Measurements from ENCODE around the gene SEC14L5.
"Not testable (repeated sequence)": the region's sequence is repeated elsewhere in the genome, so short reads cannot be mapped to it uniquely, and the experiment has no call there.

The SEC14L5 gene

DNA sequence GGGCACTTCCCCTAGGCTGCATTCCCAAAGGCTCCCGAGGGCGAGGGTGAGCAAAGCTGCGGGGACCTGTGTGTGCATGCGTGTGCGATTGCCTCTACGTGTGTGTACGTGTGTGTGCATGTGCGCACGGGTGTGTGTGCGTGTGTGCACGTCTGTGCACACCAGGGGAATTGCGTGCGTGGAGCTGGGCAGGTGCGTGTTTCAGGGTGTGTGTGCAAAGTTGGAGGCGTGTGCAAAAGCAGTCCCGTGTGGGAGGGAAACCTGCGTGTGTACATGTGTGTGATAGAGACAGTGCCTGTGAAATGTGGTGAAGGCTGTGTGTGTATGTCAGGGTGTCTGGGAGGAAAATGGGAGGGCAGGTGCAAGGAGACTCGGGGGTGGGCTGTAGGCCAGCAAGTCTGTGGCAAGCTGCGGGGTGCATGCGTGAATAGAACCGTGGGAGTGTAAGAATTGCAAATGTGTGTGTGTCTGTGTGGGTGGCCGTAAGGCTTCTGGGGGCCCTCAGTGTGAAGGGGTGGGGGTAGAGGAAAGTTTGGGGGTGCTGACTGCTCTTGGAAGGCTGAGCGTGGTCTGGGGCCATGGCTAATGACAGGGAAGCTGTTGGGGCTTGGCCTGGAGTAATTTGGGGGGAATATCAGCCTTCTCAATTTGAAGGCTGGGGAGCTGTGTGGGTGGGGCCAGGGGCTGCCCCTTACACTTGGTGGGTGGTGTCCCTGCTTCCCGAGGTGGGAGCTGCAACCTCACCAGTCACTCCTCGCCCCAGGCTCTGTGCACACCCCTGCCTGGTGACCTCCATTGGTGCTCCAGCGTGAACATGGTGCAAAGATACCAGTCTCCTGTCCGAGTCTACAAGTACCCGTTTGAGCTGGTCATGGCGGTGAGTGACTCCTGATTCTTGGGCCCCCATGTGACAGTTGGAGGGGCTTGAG, 644 bp downstream of the SEC14L5 start:
- H4K20me1 ChIP-seq (ENCODE audit: insufficient read depth, low read length) = no peaks in the 10 kb centered on the region
- TF ChIP-seq EZH2 (IDR thresholded peaks at IDR 0.05; ENCODE audit: borderline replicate concordance, low read length) = no peak
- TF ChIP-seq, protein P1, sequence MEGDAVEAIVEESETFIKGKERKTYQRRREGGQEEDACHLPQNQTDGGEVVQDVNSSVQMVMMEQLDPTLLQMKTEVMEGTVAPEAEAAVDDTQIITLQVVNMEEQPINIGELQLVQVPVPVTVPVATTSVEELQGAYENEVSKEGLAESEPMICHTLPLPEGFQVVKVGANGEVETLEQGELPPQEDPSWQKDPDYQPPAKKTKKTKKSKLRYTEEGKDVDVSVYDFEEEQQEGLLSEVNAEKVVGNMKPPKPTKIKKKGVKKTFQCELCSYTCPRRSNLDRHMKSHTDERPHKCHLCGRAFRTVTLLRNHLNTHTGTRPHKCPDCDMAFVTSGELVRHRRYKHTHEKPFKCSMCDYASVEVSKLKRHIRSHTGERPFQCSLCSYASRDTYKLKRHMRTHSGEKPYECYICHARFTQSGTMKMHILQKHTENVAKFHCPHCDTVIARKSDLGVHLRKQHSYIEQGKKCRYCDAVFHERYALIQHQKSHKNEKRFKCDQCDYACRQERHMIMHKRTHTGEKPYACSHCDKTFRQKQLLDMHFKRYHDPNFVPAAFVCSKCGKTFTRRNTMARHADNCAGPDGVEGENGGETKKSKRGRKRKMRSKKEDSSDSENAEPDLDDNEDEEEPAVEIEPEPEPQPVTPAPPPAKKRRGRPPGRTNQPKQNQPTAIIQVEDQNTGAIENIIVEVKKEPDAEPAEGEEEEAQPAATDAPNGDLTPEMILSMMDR (IDR thresholded peaks at IDR 0.05; ENCODE audit: low read length) = no peak
- H3K4me2 ChIP-seq (ENCODE audit: low read length) = no peak overlapping the region
- H3K4me1 ChIP-seq (ENCODE audit: insufficient read depth, low read length, severe bottlenecking) = peaks cover 7% of the 10 kb centered on the region
- H3F3A ChIP-seq (ENCODE audit: insufficient read depth, low read length) = no peaks in the 10 kb centered on the region
- no peaks in the 10 kb centered on the region for H3K36me3 ChIP-seq (ENCODE audit: insufficient read depth, low read length)
- no peaks in the 10 kb centered on the region for H3K9me2 ChIP-seq (ENCODE audit: low read depth, low read length)
- H3K79me2 ChIP-seq (ENCODE audit: insufficient read depth, low read length) = no peaks in the 10 kb centered on the region
- H2AFZ ChIP-seq (ENCODE audit: low read length) = no peak overlapping the region
- H3K4me3 ChIP-seq (ENCODE audit: low read depth, low read length, poor library complexity, severe bottlenecking) = no peak overlapping the region
- no peaks in the 10 kb centered on the region for H3K9me3 ChIP-seq (ENCODE audit: low read length)
- no peak overlapping the region for H3K9ac ChIP-seq (ENCODE audit: low read length)
- H3K27me3 ChIP-seq (ENCODE audit: insufficient read depth, low read length) = no peaks in the 10 kb centered on the region
- H3K27ac ChIP-seq (ENCODE audit: low read depth, low read length, poor library complexity, severe bottlenecking) = no peak overlapping the region

- H3K36me3 ChIP-seq (ENCODE audit: insufficient read depth, low read length) = no peaks in the 10 kb centered on the region
- no peaks in the 10 kb centered on the region for H3F3A ChIP-seq (ENCODE audit: insufficient read depth, low read length)
- H3K27me3 ChIP-seq (ENCODE audit: insufficient read depth, low read length) = no peaks in the 10 kb centered on the region
- no peak overlapping the region for H3K9ac ChIP-seq (ENCODE audit: low read length)
- H2AFZ ChIP-seq (ENCODE audit: low read length) = no peak overlapping the region
- no peaks in the 10 kb centered on the region for H3K9me2 ChIP-seq (ENCODE audit: low read depth, low read length)
- peaks cover 7% of the 10 kb centered on the region for H3K4me1 ChIP-seq (ENCODE audit: insufficient read depth, low read length, severe bottlenecking)
- no peaks in the 10 kb centered on the region for H3K79me2 ChIP-seq (ENCODE audit: insufficient read depth, low read length)
- no peak overlapping the region for H3K27ac ChIP-seq (ENCODE audit: low read depth, low read length, poor library complexity, severe bottlenecking)
- TF ChIP-seq, protein P1 (IDR thresholded peaks at IDR 0.05; ENCODE audit: low read length) = no peak
- TF ChIP-seq EZH2 (IDR thresholded peaks at IDR 0.05; ENCODE audit: borderline replicate concordance, low read length) = no peak
- H3K9me3 ChIP-seq (ENCODE audit: low read length) = no peaks in the 10 kb centered on the region
- no peaks in the 10 kb centered on the region for H4K20me1 ChIP-seq (ENCODE audit: insufficient read depth, low read length)
- no peak overlapping the region for H3K4me2 ChIP-seq (ENCODE audit: low read length)
- H3K4me3 ChIP-seq (ENCODE audit: low read depth, low read length, poor library complexity, severe bottlenecking) = no peak overlapping the region
Measured at GRCh38 chr16:4960579-4960978, 2.4 kb downstream of the SEC14L5 start.

- peaks cover 1% of the 10 kb centered on the region for H3K4me1 ChIP-seq (ENCODE audit: insufficient read depth, low read length, severe bottlenecking)
- H3F3A ChIP-seq (ENCODE audit: insufficient read depth, low read length) = no peaks in the 10 kb centered on the region
- H3K9me3 ChIP-seq (ENCODE audit: low read length) = no peaks in the 10 kb centered on the region
- no peak overlapping the region for H3K27ac ChIP-seq (ENCODE audit: low read depth, low read length, poor library complexity, severe bottlenecking)
- H2AFZ ChIP-seq (ENCODE audit: low read length) = no peak overlapping the region
- no peaks in the 10 kb centered on the region for H3K27me3 ChIP-seq (ENCODE audit: insufficient read depth, low read length)
- no peaks in the 10 kb centered on the region for H3K36me3 ChIP-seq (ENCODE audit: insufficient read depth, low read length)
- H3K4me2 ChIP-seq (ENCODE audit: low read length) = no peak overlapping the region
- no peaks in the 10 kb centered on the region for H3K79me2 ChIP-seq (ENCODE audit: insufficient read depth, low read length)
- H3K9ac ChIP-seq (ENCODE audit: low read length) = no peak overlapping the region
- no peaks in the 10 kb centered on the region for H4K20me1 ChIP-seq (ENCODE audit: insufficient read depth, low read length)
- no peaks in the 10 kb centered on the region for H3K9me2 ChIP-seq (ENCODE audit: low read depth, low read length)
- no peak overlapping the region for H3K4me3 ChIP-seq (ENCODE audit: low read depth, low read length, poor library complexity, severe bottlenecking)
- TF ChIP-seq, protein P1 (IDR thresholded peaks at IDR 0.05; ENCODE audit: low read length) = no peak
- no peak for TF ChIP-seq EZH2 (IDR thresholded peaks at IDR 0.05; ENCODE audit: borderline replicate concordance, low read length)
Measured at GRCh38 chr16:4962716-4963115, 4.6 kb downstream of the SEC14L5 start.

- H3K27ac ChIP-seq (ENCODE audit: low read depth, low read length, poor library complexity, severe bottlenecking); H3K9me2 ChIP-seq (ENCODE audit: low read depth, low read length); H3K36me3 ChIP-seq (ENCODE audit: insufficient read depth, low read length); H3K4me1 ChIP-seq (ENCODE audit: insufficient read depth, low read length, severe bottlenecking); H3K27me3 ChIP-seq (ENCODE audit: insufficient read depth, low read length); H3K9me3 ChIP-seq (ENCODE audit: low read length); H3K4me2 ChIP-seq (ENCODE audit: low read length); H3K4me3 ChIP-seq (ENCODE audit: low read depth, low read length, poor library complexity, severe bottlenecking); H3F3A ChIP-seq (ENCODE audit: insufficient read depth, low read length); H3K79me2 ChIP-seq (ENCODE audit: insufficient read depth, low read length); H2AFZ ChIP-seq (ENCODE audit: low read length); H4K20me1 ChIP-seq (ENCODE audit: insufficient read depth, low read length); H3K9ac ChIP-seq (ENCODE audit: low read length): not testable (repeated sequence)
Measured at GRCh38 chr16:4963527-4963926, 5.4 kb downstream of the SEC14L5 start.
